Measurements from ENCODE around the gene ZNF490.
"Not testable (repeated sequence)": the region's sequence is repeated elsewhere in the genome, so short reads cannot be mapped to it uniquely, and the experiment has no call there.

The ZNF490 gene

DNA sequence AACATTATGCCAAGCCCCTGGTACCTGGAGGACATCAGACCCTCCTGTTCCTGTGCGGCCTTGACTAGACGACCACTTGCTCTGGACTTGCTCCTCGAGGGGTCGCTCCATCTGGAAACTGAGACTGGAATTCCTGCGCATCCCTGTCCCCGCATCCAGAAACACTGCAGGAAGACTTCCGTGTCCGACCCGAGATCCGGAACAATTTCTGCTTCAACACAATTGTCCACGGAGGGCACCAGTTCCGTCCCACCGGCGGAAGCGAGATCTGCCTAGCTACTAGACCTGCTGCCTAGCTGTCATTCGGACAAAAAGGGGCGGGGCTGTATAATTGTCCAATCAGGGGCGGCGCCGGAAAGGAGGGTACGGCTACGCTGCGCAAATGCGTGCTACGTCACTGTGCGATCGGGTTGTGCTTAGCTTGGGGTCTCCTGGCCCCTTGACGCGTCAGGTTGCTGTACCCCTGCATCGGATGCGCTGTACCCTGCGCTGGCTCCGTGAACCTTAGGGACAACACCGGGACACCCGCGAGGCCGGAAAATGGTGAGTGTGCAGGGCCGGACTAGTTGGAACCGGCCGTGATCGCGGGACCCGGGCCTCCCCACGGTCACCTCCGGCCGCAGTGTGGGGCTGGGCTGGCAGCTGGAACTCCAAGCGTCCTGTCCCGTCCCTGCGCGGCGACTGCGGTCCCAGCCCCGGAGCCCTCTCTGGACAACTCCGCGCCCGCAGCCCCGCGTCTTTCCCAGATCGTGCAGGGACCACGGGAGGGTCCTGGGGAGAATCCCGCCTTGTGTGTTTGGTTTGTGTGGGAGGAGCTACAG is at the start of gene ZNF490, which contains the start of gene ZNF791:
Gene ZNF490, minus strand, starts transcription at position 274 of the 821 bp plus-strand sequence. Its CDS starts 133 bp downstream, at position 141.
Gene ZNF791, plus strand, starts transcription at position 381 of the 821 bp plus-strand sequence. Its CDS starts 160 bp downstream, at position 541.
- peak; percentile 85 for DNase-seq

- no peak for DNase-seq
These were observed 47.4 kb upstream of the ZNF490 start for GRCh38 chr19:12657966-12658365.

DNA sequence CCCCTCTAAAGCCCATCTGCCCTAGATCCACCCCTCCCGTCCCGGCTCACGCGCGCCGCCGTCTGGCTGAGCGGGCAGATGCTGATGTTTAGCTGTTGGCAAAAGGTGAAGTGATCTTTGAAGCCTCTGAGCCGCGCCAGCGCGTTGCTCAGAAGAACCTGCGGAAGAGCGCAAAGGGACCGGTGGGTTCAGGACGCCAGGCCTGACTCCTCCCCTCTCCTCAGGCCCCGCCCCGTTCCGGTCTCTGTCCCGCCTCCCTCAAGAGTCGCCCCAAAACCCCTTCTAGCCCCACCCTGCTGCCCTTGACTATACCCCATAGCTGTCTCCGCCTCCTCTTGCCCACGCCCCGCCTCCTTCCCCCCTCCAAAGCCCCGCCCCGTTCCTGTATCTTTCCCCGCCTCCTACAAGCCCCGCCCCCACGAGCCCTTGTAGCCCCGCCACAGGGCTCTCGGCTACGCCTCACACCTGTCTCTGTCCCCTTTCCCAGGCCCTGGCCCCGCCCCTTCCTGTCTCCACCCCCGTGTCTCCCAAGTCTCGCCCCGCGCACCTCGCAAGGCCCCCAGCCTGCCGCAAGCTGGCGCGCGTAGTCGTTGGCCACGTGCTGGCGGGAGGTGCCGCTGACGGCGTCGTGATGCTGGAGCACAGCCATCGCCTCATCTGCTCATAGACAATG is 46.4 kb upstream of the ZNF490 start:
- no peak for DNase-seq

- no peak for DNase-seq
These were observed 44.9 kb upstream of the ZNF490 start for GRCh38 chr19:12655546-12655945.

GRCh38 chr19:12652219-12652618 is 41.6 kb upstream of the ZNF490 start:
- DNase-seq, result no peak

GRCh38 chr19:12649941-12650340 is 39.3 kb upstream of the ZNF490 start:
- no peak for DNase-seq

- DNase-seq, result no peak
These were observed 37.5 kb upstream of the ZNF490 start for GRCh38 chr19:12648088-12648487.

- DNase-seq, result no peak
These were observed 37.0 kb upstream of the ZNF490 start for GRCh38 chr19:12647490-12648071.

DNA sequence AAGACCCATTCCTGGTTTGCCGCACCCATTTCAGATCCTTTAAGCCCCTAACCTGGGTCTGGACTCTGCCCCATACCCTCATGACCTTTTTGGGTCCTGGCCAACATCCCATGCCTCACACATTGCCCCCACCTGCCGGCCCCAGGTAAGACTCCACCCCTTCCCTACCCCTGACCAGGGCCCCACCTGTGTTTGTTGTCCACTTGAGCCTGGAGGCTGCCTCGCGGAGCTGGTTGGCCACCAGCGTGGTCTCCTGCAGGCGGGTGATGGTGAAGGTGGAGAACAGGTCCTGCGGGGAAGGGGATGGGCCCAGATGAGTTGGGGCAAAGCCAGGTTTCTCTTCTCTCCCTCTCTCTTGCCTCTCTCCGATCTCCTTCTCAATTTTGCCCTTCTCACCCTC is 36.4 kb upstream of the ZNF490 start:
- no peak for DNase-seq

DNA sequence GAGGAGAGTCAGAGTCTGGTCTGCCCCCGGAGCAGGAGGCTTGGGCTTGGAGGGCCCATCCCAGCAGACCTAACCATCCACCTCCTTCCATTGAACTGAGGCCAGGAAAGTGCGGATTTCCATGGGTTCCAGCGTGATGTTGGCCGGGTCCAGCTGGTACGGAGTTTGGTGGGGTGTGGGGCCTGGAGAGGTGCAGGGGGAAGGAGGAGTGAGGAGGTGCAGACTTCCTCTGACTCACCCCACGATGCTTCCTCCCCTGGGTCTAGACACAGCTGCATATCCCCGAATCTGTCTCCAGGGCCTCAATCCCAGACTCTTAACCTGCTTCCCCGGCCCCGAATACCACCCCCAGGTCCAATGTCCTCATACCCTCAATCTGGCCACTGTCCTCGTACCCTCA is 35.9 kb upstream of the ZNF490 start:
- no peak for DNase-seq

DNA sequence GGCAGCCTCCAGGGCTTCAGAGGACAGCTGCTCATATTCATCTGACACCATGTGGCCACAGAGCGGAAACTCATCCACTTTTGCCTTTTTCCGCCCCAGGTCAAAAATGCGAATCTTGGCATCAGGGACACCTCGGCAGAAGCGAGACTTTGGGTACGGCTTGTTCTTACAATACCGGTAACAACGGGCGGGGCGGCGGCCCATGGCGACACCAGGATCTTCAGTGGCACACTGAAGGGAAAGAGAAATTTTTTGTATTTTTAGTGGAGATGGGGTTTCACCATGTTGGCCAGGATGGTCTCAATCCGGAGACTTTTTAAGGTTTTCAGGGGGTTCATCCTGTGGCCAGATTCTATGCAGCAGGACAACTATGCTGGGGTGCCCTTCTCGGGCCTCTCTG is 33.1 kb upstream of the ZNF490 start:
- not testable (repeated sequence) for DNase-seq

- DNase-seq, result no peak
These were observed 31.9 kb upstream of the ZNF490 start for GRCh38 chr19:12642506-12642905.

GRCh38 chr19:12641456-12641855 is 30.8 kb upstream of the ZNF490 start:
- no peak for DNase-seq

DNA sequence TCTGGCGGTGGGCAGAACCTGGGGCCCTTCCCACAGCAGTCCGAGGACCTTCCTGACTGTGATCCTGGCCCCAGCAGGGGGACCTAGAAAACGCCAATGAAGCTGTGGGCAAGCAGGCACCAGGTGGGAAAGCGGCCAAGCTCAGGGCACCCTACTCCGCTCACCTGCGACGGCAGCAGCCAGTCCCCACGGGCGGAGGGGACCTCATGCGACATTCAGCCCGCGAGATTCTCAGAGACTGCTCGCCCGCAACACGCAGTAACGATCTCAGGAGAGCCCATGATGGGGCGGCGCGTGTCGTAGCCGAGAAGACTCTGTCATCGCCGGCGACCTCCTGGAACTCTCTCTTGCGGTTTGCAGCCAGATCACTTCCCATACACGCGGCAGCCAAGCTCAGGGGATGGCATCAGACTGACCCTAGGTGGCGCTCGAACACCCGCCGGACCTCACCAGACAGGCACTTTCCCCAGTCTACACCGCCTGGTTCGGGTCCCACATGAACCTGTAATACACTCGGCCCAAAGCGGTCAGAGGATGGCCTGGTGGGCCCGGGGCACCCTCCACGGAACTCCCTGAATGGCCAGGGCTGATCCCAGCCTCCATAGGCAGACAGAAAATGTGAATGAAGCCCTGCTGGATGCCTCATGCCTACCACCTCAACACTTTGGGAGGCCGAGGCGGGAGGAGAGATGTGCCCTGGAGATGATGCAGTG is 29.4 kb upstream of the ZNF490 start:
- peak; percentile 0 for DNase-seq

DNA sequence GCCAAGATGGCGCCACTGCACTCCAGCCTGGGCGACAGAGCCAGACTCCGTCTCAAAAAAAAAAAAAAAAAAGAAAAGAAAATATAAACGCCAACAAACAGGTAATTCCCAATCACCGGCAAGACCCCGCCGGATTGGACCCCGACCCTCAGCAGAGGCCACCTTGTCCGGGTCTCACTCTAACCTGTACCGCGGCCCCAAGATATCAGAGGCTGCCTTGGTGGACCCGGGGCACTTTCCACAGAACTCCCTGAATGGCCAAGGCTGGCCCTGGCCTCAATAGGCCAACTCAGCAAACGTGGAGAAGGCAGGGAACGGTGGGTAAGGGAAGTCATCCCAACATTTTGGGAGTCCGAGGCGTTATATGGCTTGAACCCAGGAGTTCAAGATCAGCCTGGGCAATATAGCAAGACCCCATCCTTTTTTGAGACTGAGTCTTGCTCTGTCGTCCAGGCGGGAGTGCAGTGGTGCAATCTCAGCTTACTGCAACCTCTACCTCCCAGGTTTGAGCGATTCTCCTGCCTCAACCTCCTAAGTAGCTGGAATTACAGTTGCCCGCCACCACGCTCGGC is 28.1 kb upstream of the ZNF490 start:
- DNase-seq, result no peak

- DNase-seq, result no peak
These were observed 26.0 kb upstream of the ZNF490 start for GRCh38 chr19:12636631-12637030.

DNA sequence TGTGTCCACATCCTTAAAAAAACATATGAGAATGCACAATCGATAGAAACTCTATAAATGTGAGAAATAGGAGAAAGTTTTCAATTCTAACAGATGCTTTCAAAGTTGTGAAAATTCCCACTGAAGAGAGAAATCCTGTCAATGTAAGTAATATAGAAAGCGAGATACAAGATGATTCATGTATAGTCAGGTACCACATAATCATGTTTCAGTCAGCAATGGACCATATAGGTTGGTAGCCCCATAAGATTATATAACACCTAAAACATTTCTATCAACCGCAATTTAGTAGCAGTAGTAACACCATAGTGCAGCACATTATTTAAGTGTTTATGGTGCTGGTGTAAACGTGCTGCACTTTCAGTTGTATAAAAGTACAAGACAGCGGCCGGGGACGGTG is 18.6 kb upstream of the ZNF490 start:
- no peak for DNase-seq

DNA sequence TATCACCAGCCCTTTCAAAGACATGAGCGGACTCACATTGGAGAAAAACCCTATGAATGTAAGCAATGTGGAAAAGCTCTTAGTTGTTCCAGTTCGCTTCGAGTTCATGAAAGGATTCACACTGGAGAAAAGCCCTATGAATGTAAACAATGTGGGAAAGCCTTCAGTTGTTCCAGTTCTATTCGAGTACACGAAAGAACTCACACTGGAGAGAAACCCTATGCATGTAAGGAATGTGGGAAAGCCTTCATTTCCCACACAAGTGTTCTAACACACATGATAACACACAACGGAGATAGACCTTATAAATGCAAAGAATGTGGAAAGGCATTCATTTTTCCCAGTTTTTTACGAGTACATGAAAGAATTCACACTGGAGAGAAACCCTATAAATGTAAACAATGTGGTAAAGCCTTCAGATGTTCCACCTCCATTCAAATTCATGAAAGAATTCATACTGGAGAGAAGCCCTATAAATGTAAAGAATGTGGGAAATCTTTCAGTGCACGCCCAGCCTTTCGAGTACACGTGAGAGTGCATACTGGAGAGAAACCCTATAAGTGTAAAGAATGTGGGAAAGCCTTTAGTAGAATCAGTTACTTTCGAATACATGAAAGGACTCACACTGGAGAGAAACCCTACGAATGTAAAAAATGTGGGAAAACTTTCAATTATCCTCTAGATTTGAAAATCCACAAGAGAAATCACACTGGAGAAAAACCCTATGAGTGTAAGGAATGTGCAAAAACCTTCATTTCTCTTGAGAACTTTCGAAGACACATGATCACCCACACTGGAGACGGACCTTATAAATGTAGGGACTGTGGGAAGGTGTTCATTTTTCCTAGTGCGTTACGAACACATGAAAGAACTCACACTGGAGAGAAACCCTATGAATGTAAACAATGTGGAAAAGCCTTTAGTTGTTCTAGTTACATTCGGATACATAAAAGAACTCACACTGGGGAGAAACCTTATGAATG is 17.7 kb upstream of the ZNF490 start:
- no peak for DNase-seq

GRCh38 chr19:12626958-12627357 is 16.3 kb upstream of the ZNF490 start:
- no peak for DNase-seq

DNA sequence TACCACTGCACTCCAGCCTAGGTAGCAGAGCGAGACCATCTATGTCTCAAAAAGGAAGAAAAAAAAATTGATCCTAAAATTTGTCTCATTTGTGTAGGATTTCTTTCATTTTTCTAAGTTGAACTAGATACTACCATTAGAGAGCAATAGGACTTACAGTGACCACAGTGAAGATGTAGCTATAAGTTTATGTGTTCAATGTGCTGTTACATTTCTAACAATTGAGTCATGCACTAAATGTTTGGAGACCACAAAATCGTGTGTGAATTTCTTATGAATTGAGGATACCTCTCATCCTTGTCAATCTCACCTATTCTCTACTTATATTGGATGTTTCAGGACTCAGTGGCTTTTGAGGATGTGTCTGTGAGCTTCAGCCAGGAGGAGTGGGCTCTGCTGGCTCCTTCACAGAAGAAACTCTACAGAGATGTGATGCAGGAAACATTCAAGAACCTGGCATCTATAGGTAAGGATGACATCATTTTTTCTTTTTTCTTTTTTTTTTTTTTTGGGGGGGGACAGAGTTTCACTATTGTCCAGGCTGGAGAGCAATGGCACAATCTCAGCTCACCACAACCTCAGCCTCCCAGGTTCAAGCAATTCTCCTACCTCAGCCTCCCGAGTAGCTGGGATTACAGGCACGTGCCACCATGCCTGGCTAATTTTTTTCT is 12.9 kb upstream of the ZNF490 start:
- DNase-seq, result no peak

Measured in NCI-H345 (cell line).